VCaP (cell line): Measurements from ENCODE around the gene PAX5.

Source experiments
- H3K27ac ChIP-seq: fragments of 450-650 bp; 2 replicates; pipeline ENCODE4 v1.5.1; 2017
- CTCF ChIP-seq: fragments of 450-650 bp; conservative IDR thresholded peaks from 2 replicates; pipeline ENCODE4 v1.5.1; 2017; ENCODE audit warnings: mild to moderate bottlenecking, moderate library complexity

The PAX5 gene

GRCh38 chr9:36815566-36816348, 218.3 kb downstream of the PAX5 start:
- no peak for TF ChIP-seq CTCF

DNA sequence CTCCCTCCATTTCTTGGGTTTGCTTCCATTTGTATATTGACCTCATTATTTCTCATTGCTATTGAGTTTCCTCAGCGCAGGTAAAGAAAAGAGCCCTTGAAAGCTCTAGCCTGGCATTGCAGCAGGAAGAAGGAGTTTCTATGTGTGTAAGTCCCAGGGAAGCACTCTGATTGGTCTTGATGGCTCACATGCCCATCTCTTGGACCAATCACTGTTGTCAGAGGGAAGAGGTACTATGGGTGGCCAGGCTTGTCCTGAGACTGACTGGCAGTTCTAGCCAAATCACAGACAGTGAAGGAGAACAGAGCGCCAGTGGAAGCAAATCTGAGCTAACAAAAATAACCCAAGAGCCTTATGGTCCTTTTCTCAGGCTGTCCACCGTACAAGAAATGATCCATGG, 219.0 kb downstream of the PAX5 start:
- no peak for TF ChIP-seq CTCF
- H3K27ac ChIP-seq: no peak overlapping the region

More at GRCh38 chr9:36815566-36816348, 218.3 kb downstream of the PAX5 start:
- H3K27ac ChIP-seq: no peak overlapping the region

DNA sequence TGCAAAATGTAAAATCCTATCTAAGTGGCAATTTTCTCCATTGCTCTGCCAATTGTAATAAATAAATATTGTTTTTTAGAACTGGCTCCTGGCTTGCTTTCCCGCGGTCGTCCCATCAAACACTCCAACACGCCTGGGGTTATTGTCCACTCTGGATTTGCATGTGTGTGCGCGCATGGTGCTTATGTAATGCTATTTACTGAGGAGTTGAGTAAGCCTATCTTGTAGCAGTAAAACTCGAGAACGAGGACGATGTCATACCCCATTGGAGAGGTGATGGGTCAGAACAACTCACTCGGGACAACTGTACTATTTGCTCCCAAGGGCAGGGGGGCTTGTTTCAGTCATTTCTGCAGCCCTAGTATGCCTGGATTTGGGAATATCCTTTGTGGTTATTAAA, 220.9 kb downstream of the PAX5 start:
- H3K27ac ChIP-seq: no peak overlapping the region
- no peak for TF ChIP-seq CTCF

GRCh38 chr9:36812556-36812955, 221.5 kb downstream of the PAX5 start:
- no peak overlapping the region for H3K27ac ChIP-seq
- TF ChIP-seq CTCF: no peak

GRCh38 chr9:36808251-36808650, 225.8 kb downstream of the PAX5 start:
- no peak overlapping the region for H3K27ac ChIP-seq
- no peak for TF ChIP-seq CTCF

- no peak overlapping the region for H3K27ac ChIP-seq
- no peak for TF ChIP-seq CTCF
Measured at GRCh38 chr9:36803961-36804360, 230.1 kb downstream of the PAX5 start.

DNA sequence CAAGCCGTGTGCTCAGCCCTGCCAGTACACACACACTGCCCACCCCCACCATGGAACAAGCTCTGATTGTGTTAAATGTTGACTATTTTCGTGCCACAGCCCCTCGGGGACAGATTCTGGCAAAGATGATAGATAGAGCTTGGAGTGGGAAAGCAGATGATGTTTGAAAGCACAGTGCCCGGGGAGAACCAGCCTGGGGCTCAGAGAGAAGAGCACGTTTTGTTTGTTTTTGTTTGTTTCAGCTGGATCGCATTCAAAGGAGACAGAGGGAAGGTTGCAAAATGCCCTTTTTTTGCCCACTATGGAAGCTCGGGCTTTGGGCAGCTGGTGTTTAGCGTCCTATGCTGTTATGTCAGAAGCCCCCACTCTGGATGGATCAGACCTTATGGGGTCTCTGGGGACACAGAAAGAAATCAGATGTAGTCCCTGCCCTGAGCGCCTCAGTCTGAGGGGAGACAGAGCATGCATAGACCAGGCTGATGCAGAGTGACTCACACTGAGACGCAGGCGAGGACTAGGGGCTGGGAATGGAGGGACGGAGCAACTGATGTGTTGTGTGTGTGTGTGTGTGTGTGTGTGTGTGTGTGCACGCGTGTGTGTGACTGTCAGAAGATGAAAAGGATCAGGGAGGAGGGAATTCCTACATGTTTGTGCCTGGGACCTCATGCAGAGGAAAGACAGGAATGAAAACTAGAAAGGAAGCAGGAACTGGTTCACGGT, 231.7 kb downstream of the PAX5 start:
- peak overlapping the region; percentile 36 for H3K27ac ChIP-seq
- no peak for TF ChIP-seq CTCF
